ENCODE data around the gene ZFYVE28. TPM values are rescaled to one million over a fixed set of nuclear protein-coding genes. Genes with fewer than 3 reads are reported as not detected.

The ZFYVE28 gene
- total RNA-seq, 3 donors from 2014 or later (not counting 1 experiment from before 2014, with no cell fraction given): 85.4 to 107 (median 104) TPM

- Histone ChIP-seq H3K27ac (ENCODE audit: low read length) (peak overlapping the region; percentile 27), H3K4me3 (ENCODE audit: low read length) (peak overlapping the region; percentile 64), H3K9me3 (ENCODE audit: control insufficient read depth, insufficient read depth, low read length) (peaks cover 5% of the 10 kb centered on the region), H3K27me3 (ENCODE audit: control insufficient read depth, insufficient read depth, low read length) (no peaks in the 10 kb centered on the region), H3K36me3 (ENCODE audit: control insufficient read depth, insufficient read depth, low read length) (no peaks in the 10 kb centered on the region), H3K4me1 (ENCODE audit: control insufficient read depth, insufficient read depth, low read length) (peaks cover 17% of the 10 kb centered on the region)
- Mint-ChIP-seq H3K36me3 (no peaks in the 10 kb centered on the region), H3K4me3 (peak overlapping the region; percentile 70), H3K27ac (peak overlapping the region; percentile 72 to 75), H3K9me3 (peaks cover 0 to 3% of the 10 kb centered on the region in 2 donors), H3K4me1 (peaks cover 0 to 38% of the 10 kb centered on the region in 2 donors), H3K27me3 (ENCODE audit: low read depth in 2 of 2) (no peaks in the 10 kb centered on the region)
- ATAC-seq (peak in 2 of 3 donors; percentile 1 to 9), DNase-seq (no peak)
- intact Hi-C loops (cut with micrococcal nuclease): no loop called here
- TF ChIP-seq, protein P1, sequence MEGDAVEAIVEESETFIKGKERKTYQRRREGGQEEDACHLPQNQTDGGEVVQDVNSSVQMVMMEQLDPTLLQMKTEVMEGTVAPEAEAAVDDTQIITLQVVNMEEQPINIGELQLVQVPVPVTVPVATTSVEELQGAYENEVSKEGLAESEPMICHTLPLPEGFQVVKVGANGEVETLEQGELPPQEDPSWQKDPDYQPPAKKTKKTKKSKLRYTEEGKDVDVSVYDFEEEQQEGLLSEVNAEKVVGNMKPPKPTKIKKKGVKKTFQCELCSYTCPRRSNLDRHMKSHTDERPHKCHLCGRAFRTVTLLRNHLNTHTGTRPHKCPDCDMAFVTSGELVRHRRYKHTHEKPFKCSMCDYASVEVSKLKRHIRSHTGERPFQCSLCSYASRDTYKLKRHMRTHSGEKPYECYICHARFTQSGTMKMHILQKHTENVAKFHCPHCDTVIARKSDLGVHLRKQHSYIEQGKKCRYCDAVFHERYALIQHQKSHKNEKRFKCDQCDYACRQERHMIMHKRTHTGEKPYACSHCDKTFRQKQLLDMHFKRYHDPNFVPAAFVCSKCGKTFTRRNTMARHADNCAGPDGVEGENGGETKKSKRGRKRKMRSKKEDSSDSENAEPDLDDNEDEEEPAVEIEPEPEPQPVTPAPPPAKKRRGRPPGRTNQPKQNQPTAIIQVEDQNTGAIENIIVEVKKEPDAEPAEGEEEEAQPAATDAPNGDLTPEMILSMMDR (IDR thresholded peaks at IDR 0.05): no peak
- WGBS (ENCODE audit: insufficient coverage): 75% methylated on average over 17 of the region's 17 CpGs
Measured at GRCh38 chr4:2363951-2364653, 54.3 kb downstream of the ZFYVE28 start.

DNA sequence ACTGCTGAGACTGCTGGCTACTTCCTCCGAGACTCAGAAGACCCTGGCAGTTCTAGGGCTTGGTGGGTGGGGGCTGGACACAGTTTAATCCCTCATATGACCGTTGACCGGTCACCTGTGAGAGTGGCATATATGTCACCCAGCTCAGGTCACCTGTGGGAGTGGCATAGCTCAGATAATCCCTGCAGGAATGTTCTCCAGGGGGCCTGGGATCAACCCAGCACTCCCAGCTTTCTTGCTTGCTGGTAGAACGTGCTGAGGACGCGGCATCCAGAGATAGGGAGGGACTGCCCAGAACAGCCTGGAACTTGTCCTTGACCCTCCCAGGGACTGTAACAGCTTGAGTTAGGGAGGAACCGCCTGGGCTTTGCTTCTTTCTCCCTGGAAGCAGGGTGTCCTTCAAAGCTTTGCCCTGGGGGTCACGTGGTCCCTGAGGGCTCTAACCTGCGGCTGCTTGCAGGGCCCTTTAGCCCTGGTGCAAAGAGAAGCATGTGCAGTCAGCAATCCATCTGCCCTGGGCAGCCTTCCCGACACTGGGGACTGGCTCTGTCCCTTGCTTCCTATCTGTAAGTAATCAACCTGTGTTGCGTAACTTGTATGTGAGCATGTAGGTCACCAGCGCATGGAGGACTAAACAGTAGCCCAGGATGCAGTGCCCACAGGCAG, 55.3 kb downstream of the ZFYVE28 start:
- Mint-ChIP-seq H3K9me3 (no peaks in the 10 kb centered on the region), H3K27me3 (ENCODE audit: low read depth in 2 of 2) (no peaks in the 10 kb centered on the region), H3K4me3 (no peak overlapping the region), H3K36me3 (no peaks in the 10 kb centered on the region), H3K4me1 (peaks cover 0 to 38% of the 10 kb centered on the region in 2 donors), H3K27ac (peak overlapping the region; percentile 66 to 75)
- no peaks in the 10 kb centered on the region for H3K27me3 ChIP-seq (ENCODE audit: control insufficient read depth, insufficient read depth, low read length)
- DNase-seq (no peak), ATAC-seq (no peak)
- H3K27ac ChIP-seq (ENCODE audit: low read length): no peak overlapping the region
- 93% methylated on average over 12 of the region's 12 CpGs for WGBS (ENCODE audit: insufficient coverage)
- H3K4me1 ChIP-seq (ENCODE audit: control insufficient read depth, insufficient read depth, low read length): peaks cover 17% of the 10 kb centered on the region
- TF ChIP-seq, protein P1 (IDR thresholded peaks at IDR 0.05): no peak
- H3K4me3 ChIP-seq (ENCODE audit: low read length): no peak overlapping the region
- no peaks in the 10 kb centered on the region for H3K36me3 ChIP-seq (ENCODE audit: control insufficient read depth, insufficient read depth, low read length)
- H3K9me3 ChIP-seq (ENCODE audit: control insufficient read depth, insufficient read depth, low read length): no peaks in the 10 kb centered on the region
- intact Hi-C loops (cut with micrococcal nuclease): no loop called here

DNA sequence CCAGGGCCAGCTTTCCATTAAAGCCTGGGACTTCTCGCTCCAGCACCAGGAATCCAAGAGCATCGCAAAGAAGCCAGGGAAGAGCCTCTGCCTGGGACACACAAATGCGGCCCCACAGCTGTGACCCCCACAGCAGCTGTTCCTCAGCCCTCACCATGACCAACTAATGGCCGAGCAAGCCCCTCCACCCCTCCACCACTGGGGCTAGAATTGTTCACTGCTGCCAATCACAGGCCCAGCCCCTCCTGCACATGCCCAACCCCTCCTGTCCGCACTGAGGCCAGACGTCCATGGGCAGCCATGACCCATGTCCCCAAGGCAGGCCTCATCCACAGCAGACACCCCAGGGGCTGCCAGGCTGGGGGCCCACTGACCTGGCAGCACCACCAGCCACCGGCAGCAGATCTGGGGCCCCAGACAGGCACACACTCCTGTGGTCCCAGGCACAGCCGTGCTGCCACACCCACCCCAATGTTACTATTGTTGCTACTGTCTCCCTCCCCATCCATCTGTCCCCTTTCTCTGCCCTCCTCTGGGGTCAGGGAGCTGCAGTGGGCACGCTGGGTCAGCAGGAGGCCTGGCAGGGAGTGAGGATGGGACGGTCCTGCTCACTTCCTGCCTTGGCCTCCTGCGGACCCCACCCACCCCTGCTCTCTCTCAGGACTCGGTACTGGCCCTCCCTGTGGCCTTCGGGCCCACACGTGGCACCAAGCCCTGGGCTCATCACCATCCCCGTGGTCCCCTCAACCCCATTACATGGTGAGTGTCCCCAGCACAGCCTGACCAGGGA, 56.0 kb downstream of the ZFYVE28 start:
- H3K27ac Mint-ChIP-seq: peak overlapping the region in 1 of 2 donors; percentile 66
- intact Hi-C loops (cut with micrococcal nuclease): no loop called here
- 92% methylated on average over 15 of the region's 15 CpGs for WGBS (ENCODE audit: insufficient coverage)

More for the DNA sequence above, 56.0 kb downstream of the ZFYVE28 start:
- Mint-ChIP-seq H3K36me3 (no peaks in the 10 kb centered on the region), H3K4me3 (no peak overlapping the region), H3K4me1 (peaks cover 0 to 38% of the 10 kb centered on the region in 2 donors), H3K27me3 (ENCODE audit: low read depth in 2 of 2) (no peaks in the 10 kb centered on the region), H3K9me3 (no peaks in the 10 kb centered on the region)
- Histone ChIP-seq H3K4me3 (ENCODE audit: low read length) (no peak overlapping the region), H3K36me3 (ENCODE audit: control insufficient read depth, insufficient read depth, low read length) (no peaks in the 10 kb centered on the region), H3K4me1 (ENCODE audit: control insufficient read depth, insufficient read depth, low read length) (peaks cover 17% of the 10 kb centered on the region), H3K9me3 (ENCODE audit: control insufficient read depth, insufficient read depth, low read length) (no peaks in the 10 kb centered on the region), H3K27me3 (ENCODE audit: control insufficient read depth, insufficient read depth, low read length) (no peaks in the 10 kb centered on the region), H3K27ac (ENCODE audit: low read length) (no peak overlapping the region)
- TF ChIP-seq, protein P1 (IDR thresholded peaks at IDR 0.05): no peak
- no peak for DNase-seq
- no peak for ATAC-seq

All from natural killer cell (primary cell).